GM19328 (cell line): ENCODE results near the gene PGLYRP2.
"Not testable (repeated sequence)": the region's sequence is repeated elsewhere in the genome, so short reads cannot be mapped to it uniquely, and the experiment has no call there.

ENCODE experiments used
- ATAC-seq: cut with Tn5 transposase; IDR thresholded peaks from one replicate; pipeline ENCODE4 v1.9.1; 2021; ENCODE audit warnings: mild to moderate bottlenecking, moderate library complexity; ENCODE audit not compliant: unreplicated experiment

PGLYRP2 gene

GRCh38 chr19:15479391-15480345 is at the start of gene PGLYRP2:
Gene PGLYRP2, minus strand, starts transcription at chr19:15479501. Its CDS starts 130 bp downstream, at chr19:15479371.
- no peak for ATAC-seq

- no peak for ATAC-seq
These were observed 48.4 kb upstream of the PGLYRP2 start for GRCh38 chr19:15527705-15528104.

- no peak for ATAC-seq
These were observed 47.1 kb upstream of the PGLYRP2 start for GRCh38 chr19:15526408-15526807.

- no peak for ATAC-seq
These were observed 46.0 kb upstream of the PGLYRP2 start for GRCh38 chr19:15525291-15525690.

- no peak for ATAC-seq
These were observed 45.5 kb upstream of the PGLYRP2 start for GRCh38 chr19:15524781-15525180.

GRCh38 chr19:15519433-15519976 is 40.2 kb upstream of the PGLYRP2 start:
- ATAC-seq = no peak

GRCh38 chr19:15517778-15518177 is 38.5 kb upstream of the PGLYRP2 start:
- ATAC-seq = no peak

- no peak for ATAC-seq
These were observed 37.1 kb upstream of the PGLYRP2 start for GRCh38 chr19:15516363-15516762.

- not testable (repeated sequence) for ATAC-seq
These were observed 35.9 kb upstream of the PGLYRP2 start for GRCh38 chr19:15515227-15515625.

GRCh38 chr19:15511671-15512424 is 32.5 kb upstream of the PGLYRP2 start:
- ATAC-seq = no peak

GRCh38 chr19:15508035-15508710 is 28.9 kb upstream of the PGLYRP2 start, which contains the start of gene CYP4F22:
Gene CYP4F22, plus strand, starts transcription at chr19:15508525. Its CDS starts 16,812 bp downstream, at chr19:15525337.
- ATAC-seq = no peak

- ATAC-seq = no peak
These were observed 28.1 kb upstream of the PGLYRP2 start for GRCh38 chr19:15507068-15508034.

GRCh38 chr19:15506074-15506571 is 26.8 kb upstream of the PGLYRP2 start:
- no peak for ATAC-seq

GRCh38 chr19:15502264-15502663 is 23.0 kb upstream of the PGLYRP2 start:
- no peak for ATAC-seq

- ATAC-seq = no peak
These were observed 22.3 kb upstream of the PGLYRP2 start for GRCh38 chr19:15501596-15501995.

- no peak for ATAC-seq
These were observed 19.6 kb upstream of the PGLYRP2 start for GRCh38 chr19:15498910-15499309.

- no peak for ATAC-seq
These were observed 19.0 kb upstream of the PGLYRP2 start for GRCh38 chr19:15498156-15498858.

- no peak for ATAC-seq
These were observed 15.8 kb upstream of the PGLYRP2 start for GRCh38 chr19:15495151-15495550.
